ENCODE results near the gene IL1R2. TPM values are rescaled to one million over a fixed set of nuclear protein-coding genes. Genes with fewer than 3 reads are reported as not detected.

Gene IL1R2
- total and polyA plus RNA-seq, 2 of the 13 experiments (the other 11 are each of a cell fraction or from before 2014, with no cell fraction given): 3.6 to 7.3 TPM

DNA sequence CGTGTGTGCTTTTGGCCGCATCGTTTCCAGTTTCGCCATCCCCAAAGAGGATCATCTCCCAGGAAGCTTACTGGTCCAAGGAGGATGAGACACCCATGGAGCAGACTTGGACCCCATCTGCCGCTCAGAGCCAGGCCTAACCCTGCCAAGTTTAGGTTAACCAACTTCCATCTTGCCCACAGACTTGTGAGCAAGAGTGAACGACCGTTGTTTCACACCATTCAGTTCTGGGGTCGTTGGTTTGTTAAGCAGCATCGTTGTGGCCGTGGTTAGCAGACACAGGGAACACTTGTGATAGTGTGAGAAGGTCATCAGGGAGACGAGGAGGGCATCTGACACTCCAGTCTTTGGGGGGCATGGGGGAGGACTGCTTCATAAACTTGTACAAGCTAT is 15.1 kb downstream of the IL1R2 start:
- 0 out of 2 replicates have a peak, but pooled peaks have one; percentile 3 for TF ChIP-seq KDM5B (CRISPR knock-in tag; IDR thresholded peaks at IDR 0.05; ENCODE audit: borderline replicate concordance)
- 0 out of 2 replicates have a peak, but pooled peaks have one; percentile 43 for TF ChIP-seq HOXA9 (CRISPR knock-in tag; IDR thresholded peaks at IDR 0.05; ENCODE audit: borderline replicate concordance)
- TF ChIP-seq ZNF589 (CRISPR knock-in tag; conservative IDR thresholded peaks at IDR 0.05): 0 out of 2 replicates have a peak, but pooled peaks have one; percentile 0
- TF ChIP-seq PPARG (CRISPR knock-in tag; conservative IDR thresholded peaks at IDR 0.05): no peak
- TF ChIP-seq CEBPB (IDR thresholded peaks at IDR 0.05; ENCODE audit: borderline replicate concordance, low read depth, low read length): no peak
- TF ChIP-seq RELA (CRISPR knock-in tag; IDR thresholded peaks at IDR 0.05): no peak
- no peak for TF ChIP-seq RNF2 (conservative IDR thresholded peaks at IDR 0.05; ENCODE audit: low read depth)
- BruUV-seq (replicated peaks): no TSS peak
- DNase-seq (ENCODE audit: low spot score): no peak
- no peak for FAIRE-seq
- Histone ChIP-seq H3K4me2 (ENCODE audit: low read depth, low read length) (no peak overlapping the region), H3K4me1 (ENCODE audit: insufficient read depth, low read length) (peaks cover 12% of the 10 kb centered on the region), H3K9me3 (ENCODE audit: low read length) (no peaks in the 10 kb centered on the region), H3K4me3 (replicated peaks in 1 of 3; ENCODE audit: insufficient read depth in 1 of 3, low read depth in 2 of 3, low read length in 3 of 3) (no peak overlapping the region), H3K9ac (ENCODE audit: insufficient read depth, low read depth, low read length) (no peak overlapping the region), H3K27me3 (ENCODE audit: control insufficient read depth in 1 of 2, insufficient read depth in 2 of 2, low read length in 2 of 2) (no peaks in the 10 kb centered on the region), H4K20me1 (ENCODE audit: insufficient read depth, low read length) (no peaks in the 10 kb centered on the region), H3K27ac (ENCODE audit: extremely low read length, insufficient read depth, low read length) (no peak overlapping the region), H3K79me2 (ENCODE audit: insufficient read depth, low read length) (no peaks in the 10 kb centered on the region), H2AFZ (ENCODE audit: low read length) (no peak overlapping the region), H3K36me3 (replicated peaks in 1 of 2; ENCODE audit: control insufficient read depth in 1 of 2, insufficient read depth in 2 of 2, low read length in 2 of 2) (no peaks in the 10 kb centered on the region)
- CTCF ChIA-PET (ENCODE audit: low intra/inter-chr PET ratio, low total read pairs): interaction anchor here (1.6 to 2.7 kb wide), 2 partner anchors 234 to 436 kb away, joined by 5 to 25 read pairs; no protein-coding TSS in a partner anchor
- POLR2A ChIA-PET: interaction anchor here (1.0 kb wide), 2 partner anchors 11 to 234 kb away, joined by 5 to 8 read pairs; no protein-coding TSS in a partner anchor
- no peak for ATAC-seq
- 79% methylated on average over 11 of the region's 11 CpGs for WGBS (ENCODE audit: low lambda C conversion rate)
- intact Hi-C loops (cut with micrococcal nuclease; ENCODE audit: unreplicated experiment): loop anchor here (1.0 kb wide), 2 partner anchors 233 to 442 kb away; no protein-coding TSS in a partner anchor
- in situ Hi-C loops (cut with HindIII; ENCODE audit: extremely low pct_ligation_motif_present, low pct_unique_long_range_greater_than_20kb): loop anchor here (5.0 kb wide), 1 partner anchor 445 kb away; no protein-coding TSS in a partner anchor

DNA sequence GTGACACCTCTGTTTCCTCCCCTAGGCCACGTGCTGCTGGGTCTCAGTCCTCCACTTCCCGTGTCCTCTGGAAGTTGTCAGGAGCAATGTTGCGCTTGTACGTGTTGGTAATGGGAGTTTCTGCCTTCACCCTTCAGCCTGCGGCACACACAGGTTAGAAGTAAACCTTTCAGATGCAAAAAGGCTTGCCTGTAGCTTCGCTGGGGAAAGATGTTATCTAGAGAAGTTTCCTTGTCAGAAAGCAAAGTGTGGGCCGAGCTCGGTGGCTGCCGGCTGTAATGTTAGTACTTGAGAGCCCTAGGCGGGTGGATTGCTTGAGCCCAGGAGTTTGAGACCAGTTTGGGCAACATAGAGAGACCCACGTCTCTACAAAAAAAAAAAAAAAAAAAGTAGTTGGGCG is 16.7 kb downstream of the IL1R2 start:
- FAIRE-seq: no peak
- intact Hi-C loops (cut with micrococcal nuclease; ENCODE audit: unreplicated experiment): no loop called here
- in situ Hi-C loops (cut with HindIII; ENCODE audit: extremely low pct_ligation_motif_present, low pct_unique_long_range_greater_than_20kb): loop anchor here (5.0 kb wide), 1 partner anchor 444 kb away; no protein-coding TSS in a partner anchor
- H3K27me3 ChIP-seq (ENCODE audit: control insufficient read depth in 1 of 2, insufficient read depth in 2 of 2, low read length in 2 of 2): no peaks in the 10 kb centered on the region
- DNase-seq (ENCODE audit: low spot score): no peak
- H3K79me2 ChIP-seq (ENCODE audit: insufficient read depth, low read length): no peaks in the 10 kb centered on the region
- ChIA-PET POLR2A (interaction anchor here (1.9 kb wide), 1 partner anchor 9 kb away, joined by 5 read pairs; no protein-coding TSS in a partner anchor), CTCF (ENCODE audit: low intra/inter-chr PET ratio, low total read pairs) (no interaction called here)
- no peak overlapping the region for H3K27ac ChIP-seq (ENCODE audit: extremely low read length, insufficient read depth, low read length)
- H3K9ac ChIP-seq (ENCODE audit: insufficient read depth, low read depth, low read length): no peak overlapping the region
- H3K4me1 ChIP-seq (ENCODE audit: insufficient read depth, low read length): peaks cover 12% of the 10 kb centered on the region
- H3K4me2 ChIP-seq (ENCODE audit: low read depth, low read length): no peak overlapping the region
- H3K36me3 ChIP-seq (replicated peaks in 1 of 2; ENCODE audit: control insufficient read depth in 1 of 2, insufficient read depth in 2 of 2, low read length in 2 of 2): no peaks in the 10 kb centered on the region
- H3K4me3 ChIP-seq (replicated peaks in 1 of 3; ENCODE audit: insufficient read depth in 1 of 3, low read depth in 2 of 3, low read length in 3 of 3): no peak overlapping the region
- no peak overlapping the region for H2AFZ ChIP-seq (ENCODE audit: low read length)
- no TSS peak for BruUV-seq (replicated peaks)
- H3K9me3 ChIP-seq (ENCODE audit: low read length): 0 out of 2 replicates have a peak, but pooled peaks cover under 1% of the 10 kb centered on the region
- ATAC-seq: no peak
- H4K20me1 ChIP-seq (ENCODE audit: insufficient read depth, low read length): no peaks in the 10 kb centered on the region
- 85% methylated on average over 12 of the region's 12 CpGs for WGBS (ENCODE audit: low lambda C conversion rate)
- TF ChIP-seq ZNF652 (CRISPR knock-in tag; IDR thresholded peaks at IDR 0.05; ENCODE audit: borderline replicate concordance, low read depth) (no peak), FOSL2 (CRISPR knock-in tag; IDR thresholded peaks at IDR 0.05) (no peak), ZNF101 (CRISPR knock-in tag; IDR thresholded peaks at IDR 0.05; ENCODE audit: borderline replicate concordance, low read depth) (no peak), MAFF (IDR thresholded peaks at IDR 0.05; ENCODE audit: low read depth, low read length) (no peak), RFXANK (CRISPR knock-in tag; IDR thresholded peaks at IDR 0.05) (no peak), ZNF160 (CRISPR knock-in tag; IDR thresholded peaks at IDR 0.05) (no peak), KLF15 (CRISPR knock-in tag; IDR thresholded peaks at IDR 0.05; ENCODE audit: borderline replicate concordance) (no peak), TBP (CRISPR knock-in tag; IDR thresholded peaks at IDR 0.05) (no peak), MAFG (CRISPR knock-in tag; IDR thresholded peaks at IDR 0.05) (no peak)
- TF ChIP-seq, protein P1, sequence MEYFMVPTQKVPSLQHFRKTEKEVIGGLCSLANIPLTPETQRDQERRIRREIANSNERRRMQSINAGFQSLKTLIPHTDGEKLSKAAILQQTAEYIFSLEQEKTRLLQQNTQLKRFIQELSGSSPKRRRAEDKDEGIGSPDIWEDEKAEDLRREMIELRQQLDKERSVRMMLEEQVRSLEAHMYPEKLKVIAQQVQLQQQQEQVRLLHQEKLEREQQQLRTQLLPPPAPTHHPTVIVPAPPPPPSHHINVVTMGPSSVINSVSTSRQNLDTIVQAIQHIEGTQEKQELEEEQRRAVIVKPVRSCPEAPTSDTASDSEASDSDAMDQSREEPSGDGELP (IDR thresholded peaks at IDR 0.05; ENCODE audit: borderline replicate concordance, low read depth): no peak
- TF ChIP-seq, protein P2, sequence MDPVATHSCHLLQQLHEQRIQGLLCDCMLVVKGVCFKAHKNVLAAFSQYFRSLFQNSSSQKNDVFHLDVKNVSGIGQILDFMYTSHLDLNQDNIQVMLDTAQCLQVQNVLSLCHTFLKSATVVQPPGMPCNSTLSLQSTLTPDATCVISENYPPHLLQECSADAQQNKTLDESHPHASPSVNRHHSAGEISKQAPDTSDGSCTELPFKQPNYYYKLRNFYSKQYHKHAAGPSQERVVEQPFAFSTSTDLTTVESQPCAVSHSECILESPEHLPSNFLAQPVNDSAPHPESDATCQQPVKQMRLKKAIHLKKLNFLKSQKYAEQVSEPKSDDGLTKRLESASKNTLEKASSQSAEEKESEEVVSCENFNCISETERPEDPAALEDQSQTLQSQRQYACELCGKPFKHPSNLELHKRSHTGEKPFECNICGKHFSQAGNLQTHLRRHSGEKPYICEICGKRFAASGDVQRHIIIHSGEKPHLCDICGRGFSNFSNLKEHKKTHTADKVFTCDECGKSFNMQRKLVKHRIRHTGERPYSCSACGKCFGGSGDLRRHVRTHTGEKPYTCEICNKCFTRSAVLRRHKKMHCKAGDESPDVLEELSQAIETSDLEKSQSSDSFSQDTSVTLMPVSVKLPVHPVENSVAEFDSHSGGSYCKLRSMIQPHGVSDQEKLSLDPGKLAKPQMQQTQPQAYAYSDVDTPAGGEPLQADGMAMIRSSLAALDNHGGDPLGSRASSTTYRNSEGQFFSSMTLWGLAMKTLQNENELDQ (CRISPR knock-in tag; IDR thresholded peaks at IDR 0.05; ENCODE audit: borderline replicate concordance): no peak
